WERI-Rb-1 (cell line): Measurements from ENCODE around the gene SH3PXD2A.

Experiments used
- DNase-seq: peaks from one replicate; pipeline ENCODE4 v3.0.0-alpha.2; 2020
- H3K27ac ChIP-seq: fragments of 250-450 bp; sonication (Bioruptor Pico); 2 replicates; pipeline ENCODE4 v1.5.1; 2020; ENCODE audit warnings: mild to moderate bottlenecking, moderate library complexity
- H3K27me3 ChIP-seq: fragments of 250-450 bp; sonication (Bioruptor Pico); 2 replicates; pipeline ENCODE4 v1.5.1; 2021; ENCODE audit warnings: mild to moderate bottlenecking, low read depth, moderate library complexity; ENCODE audit not compliant: insufficient read depth, severe bottlenecking
- H3K36me3 ChIP-seq: fragments of 250-450 bp; sonication (Bioruptor Pico); 2 replicates; pipeline ENCODE4 v1.5.1; 2020; ENCODE audit warnings: mild to moderate bottlenecking, moderate library complexity
- H3K4me3 ChIP-seq: 2 replicates; pipeline ENCODE4 v1.5.1; 2011; ENCODE audit warnings: low read depth, mild to moderate bottlenecking, control low read depth, low read length
- H3K9me3 ChIP-seq: fragments of 250-450 bp; sonication (Bioruptor Pico); 2 replicates; pipeline ENCODE4 v1.5.1; 2021; ENCODE audit warnings: mild to moderate bottlenecking, moderate library complexity; ENCODE audit not compliant: severe bottlenecking
- TF ChIP-seq, protein P1 (sequence below): IDR thresholded peaks from 2 replicates; pipeline ENCODE4 v1.5.1; 2011; ENCODE audit warnings: low read depth, mild to moderate bottlenecking, control low read depth, inconsistent platforms, low read length

SH3PXD2A gene

DNA sequence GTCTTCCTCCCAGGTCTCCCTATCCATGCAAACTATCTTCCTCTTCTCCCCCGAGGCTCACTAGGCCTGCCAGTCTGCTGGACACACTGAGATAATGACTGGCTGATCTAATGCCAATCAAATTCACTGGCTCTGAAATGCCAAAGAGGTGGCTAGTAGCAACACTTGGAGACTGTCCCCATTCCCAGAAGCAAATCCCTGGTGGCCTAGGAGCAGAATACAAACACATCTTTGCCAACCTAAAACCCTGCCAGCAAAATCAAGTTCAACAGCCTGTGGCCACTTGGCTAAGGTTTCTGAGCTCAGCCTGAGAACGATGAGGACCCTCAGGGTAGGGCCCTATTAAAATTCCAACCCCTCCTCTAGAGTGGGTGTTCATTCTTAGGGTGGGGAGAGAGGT, 46.6 kb downstream of the SH3PXD2A start:
- H3K27me3 ChIP-seq, result no peaks in the 10 kb centered on the region
- TF ChIP-seq, protein P1, sequence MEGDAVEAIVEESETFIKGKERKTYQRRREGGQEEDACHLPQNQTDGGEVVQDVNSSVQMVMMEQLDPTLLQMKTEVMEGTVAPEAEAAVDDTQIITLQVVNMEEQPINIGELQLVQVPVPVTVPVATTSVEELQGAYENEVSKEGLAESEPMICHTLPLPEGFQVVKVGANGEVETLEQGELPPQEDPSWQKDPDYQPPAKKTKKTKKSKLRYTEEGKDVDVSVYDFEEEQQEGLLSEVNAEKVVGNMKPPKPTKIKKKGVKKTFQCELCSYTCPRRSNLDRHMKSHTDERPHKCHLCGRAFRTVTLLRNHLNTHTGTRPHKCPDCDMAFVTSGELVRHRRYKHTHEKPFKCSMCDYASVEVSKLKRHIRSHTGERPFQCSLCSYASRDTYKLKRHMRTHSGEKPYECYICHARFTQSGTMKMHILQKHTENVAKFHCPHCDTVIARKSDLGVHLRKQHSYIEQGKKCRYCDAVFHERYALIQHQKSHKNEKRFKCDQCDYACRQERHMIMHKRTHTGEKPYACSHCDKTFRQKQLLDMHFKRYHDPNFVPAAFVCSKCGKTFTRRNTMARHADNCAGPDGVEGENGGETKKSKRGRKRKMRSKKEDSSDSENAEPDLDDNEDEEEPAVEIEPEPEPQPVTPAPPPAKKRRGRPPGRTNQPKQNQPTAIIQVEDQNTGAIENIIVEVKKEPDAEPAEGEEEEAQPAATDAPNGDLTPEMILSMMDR, result no peak
- H3K36me3 ChIP-seq, result no peaks in the 10 kb centered on the region
- H3K9me3 ChIP-seq, result no peaks in the 10 kb centered on the region
- no peak overlapping the region for H3K4me3 ChIP-seq
- no peak for DNase-seq
- no peak overlapping the region for H3K27ac ChIP-seq

DNA sequence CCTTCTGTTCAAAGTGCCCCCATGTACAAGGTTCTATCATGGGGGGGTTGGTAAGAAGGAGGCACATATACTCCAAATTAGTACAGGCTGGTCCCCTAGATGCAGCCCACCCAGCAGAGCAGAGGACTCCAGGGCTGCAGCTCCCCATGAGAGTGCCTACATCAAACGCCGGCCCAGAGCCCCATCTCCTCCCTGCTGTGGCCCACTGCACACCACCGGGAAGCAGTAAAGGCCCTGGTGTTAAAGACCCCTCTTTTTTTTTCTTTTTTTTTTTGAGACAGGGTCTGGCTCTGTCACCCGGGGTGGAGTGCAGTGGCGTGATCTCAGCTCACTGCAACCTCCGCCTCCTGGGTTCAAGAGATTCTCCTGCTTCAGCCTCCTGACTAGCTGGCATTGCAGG, 47.4 kb downstream of the SH3PXD2A start:
- DNase-seq, result no peak
- Histone ChIP-seq H3K9me3 (no peaks in the 10 kb centered on the region), H3K27me3 (no peaks in the 10 kb centered on the region), H3K36me3 (no peaks in the 10 kb centered on the region), H3K4me3 (no peak overlapping the region), H3K27ac (no peak overlapping the region)
- TF ChIP-seq, protein P1, result no peak

DNA sequence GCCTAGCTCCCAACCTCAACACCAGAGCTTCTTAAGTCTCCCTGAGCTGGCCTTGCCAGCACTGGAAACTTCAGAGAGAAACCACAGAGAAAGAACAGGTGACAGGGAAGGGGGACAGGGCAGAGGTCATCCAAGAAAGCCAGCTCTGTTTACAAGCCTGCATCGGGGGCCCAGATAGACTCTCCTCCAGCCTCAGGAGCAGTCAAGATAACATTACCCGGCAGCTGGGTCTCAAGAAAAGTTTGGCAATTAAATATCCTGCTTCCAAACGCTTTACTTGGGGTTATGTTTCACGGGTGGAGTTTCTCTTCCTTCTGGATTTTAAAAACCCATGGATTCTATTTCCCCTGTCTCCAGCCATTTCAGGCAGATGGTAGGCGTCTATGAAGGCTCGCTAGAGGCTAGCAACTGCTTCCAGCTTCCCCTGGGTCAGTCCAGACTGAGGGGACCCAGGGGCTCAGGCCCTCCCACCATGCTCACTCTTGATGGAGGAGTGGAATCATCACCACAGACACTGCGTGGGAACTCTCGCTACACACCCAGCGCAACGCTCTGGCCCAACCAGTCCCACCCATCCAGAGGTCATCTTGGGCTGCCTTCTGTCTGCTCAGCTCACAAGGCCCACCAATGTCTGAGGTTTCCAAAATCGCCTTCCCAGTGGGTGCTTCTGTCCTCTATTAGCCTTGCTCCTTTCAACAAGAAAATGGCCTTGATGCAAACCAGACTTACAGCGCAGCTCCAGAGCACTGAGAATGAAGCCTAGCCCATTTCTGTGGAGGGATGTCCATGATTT, 48.8 kb downstream of the SH3PXD2A start:
- Histone ChIP-seq H3K9me3 (no peaks in the 10 kb centered on the region), H3K4me3 (no peak overlapping the region), H3K36me3 (no peaks in the 10 kb centered on the region), H3K27me3 (no peaks in the 10 kb centered on the region), H3K27ac (no peak overlapping the region; the same call in none of the 2 replicates)
- DNase-seq, result no peak
- TF ChIP-seq, protein P1, result no peak

DNA sequence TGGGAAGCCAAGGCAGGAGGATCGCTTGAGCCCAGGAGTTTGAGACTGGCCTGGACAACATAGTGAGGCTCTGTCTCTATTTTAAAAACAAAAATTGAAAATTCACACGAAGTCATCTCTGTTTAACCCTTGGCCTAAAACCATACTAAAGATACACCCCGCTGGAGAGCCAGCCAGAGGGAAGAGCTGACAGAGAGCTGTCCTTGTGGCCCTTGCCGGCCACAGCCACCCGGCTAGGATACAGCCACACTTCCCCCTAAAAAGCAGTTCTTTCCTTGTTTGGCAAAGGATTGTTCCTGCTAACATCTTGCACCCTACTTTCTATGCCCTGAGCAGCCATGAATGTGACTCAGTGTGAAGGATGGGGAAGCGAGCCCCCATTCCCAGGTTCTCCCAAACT, 49.6 kb downstream of the SH3PXD2A start:
- TF ChIP-seq, protein P1, result no peak
- Histone ChIP-seq H3K27me3 (no peaks in the 10 kb centered on the region), H3K36me3 (no peaks in the 10 kb centered on the region), H3K4me3 (no peak overlapping the region), H3K9me3 (no peaks in the 10 kb centered on the region), H3K27ac (peak overlapping the region; percentile 81)
- DNase-seq, result no peak

DNA sequence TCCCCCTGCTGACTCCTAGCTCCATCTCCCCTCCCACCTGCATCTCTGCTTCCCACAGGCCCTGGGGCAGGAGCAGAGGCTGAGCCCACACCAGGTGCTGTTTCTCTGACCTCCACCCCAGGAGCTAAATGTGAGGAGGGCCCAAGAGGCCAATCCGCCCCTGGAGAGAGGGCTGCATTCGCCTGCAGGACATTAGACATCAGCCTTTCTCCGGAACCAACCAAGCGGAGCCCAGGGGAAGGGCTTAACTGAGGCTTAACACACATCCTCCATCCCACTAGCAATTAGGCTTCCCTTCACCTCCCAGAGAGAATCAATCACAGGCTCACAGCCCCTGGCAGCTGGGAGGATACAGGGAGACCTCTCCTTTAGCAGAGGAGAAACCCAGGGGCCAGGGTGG, 50.5 kb downstream of the SH3PXD2A start:
- no peaks in the 10 kb centered on the region for H3K9me3 ChIP-seq
- H3K4me3 ChIP-seq, result peak overlapping the region; percentile 14
- H3K36me3 ChIP-seq, result no peaks in the 10 kb centered on the region
- DNase-seq, result peak; percentile 96
- TF ChIP-seq, protein P1, result no peak
- H3K27ac ChIP-seq, result peak overlapping the region; percentile 81
- H3K27me3 ChIP-seq, result no peaks in the 10 kb centered on the region

DNA sequence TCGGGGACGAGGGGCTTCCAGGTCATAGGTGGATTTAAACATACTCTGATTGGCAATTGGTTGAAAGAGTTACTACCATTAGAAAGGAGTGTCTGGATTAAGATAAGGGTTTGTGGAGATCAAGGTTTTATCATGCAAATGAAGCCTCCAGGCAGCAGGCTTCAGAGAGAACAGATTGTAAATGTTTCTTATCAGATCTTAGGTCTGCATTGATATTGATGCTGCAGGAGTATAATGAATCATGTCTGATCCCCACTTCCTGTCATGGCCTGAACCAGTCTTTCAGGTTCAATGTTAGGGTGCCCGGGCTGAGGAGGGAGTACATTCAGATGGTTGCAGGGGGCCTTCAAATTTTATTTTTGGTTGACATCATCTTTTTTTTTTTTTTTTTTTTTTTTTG, 51.4 kb downstream of the SH3PXD2A start:
- peak; percentile 67 for DNase-seq

More for the DNA sequence above, 51.4 kb downstream of the SH3PXD2A start:
- H3K4me3 ChIP-seq, result no peak overlapping the region
- peak overlapping the region; percentile 73 for H3K27ac ChIP-seq
- no peaks in the 10 kb centered on the region for H3K9me3 ChIP-seq
- no peaks in the 10 kb centered on the region for H3K27me3 ChIP-seq
- H3K36me3 ChIP-seq, result no peaks in the 10 kb centered on the region; the same call in 1 of the 2 replicates
- TF ChIP-seq, protein P1, result no peak
